Progenitor cell of endocrine pancreas (in vitro differentiated cells): ENCODE results near the gene SPON2. TPM values are rescaled to one million over a fixed set of nuclear protein-coding genes. Genes with fewer than 3 reads are reported as not detected.

Source experiments
- DNase-seq: peaks from one replicate; pipeline ENCODE4 v3.0.0; 2021; ENCODE audit warnings: low spot score; ENCODE audit not compliant: unreplicated experiment
- H3K27ac Mint-ChIP-seq: 2 replicates; pipeline ENCODE4 v1.8.0; 2021; ENCODE audit warnings: mild to moderate bottlenecking, moderate library complexity, mixed read lengths
- H3K27me3 Mint-ChIP-seq: 2 replicates; pipeline ENCODE4 v1.8.0; 2021; ENCODE audit warnings: mixed read lengths
- H3K36me3 Mint-ChIP-seq: 2 replicates; pipeline ENCODE4 v1.8.0; 2022; ENCODE audit warnings: mixed read lengths; ENCODE audit not compliant: insufficient read depth
- H3K4me1 Mint-ChIP-seq: 2 replicates; pipeline ENCODE4 v1.8.0; 2021; ENCODE audit warnings: low read depth, mixed read lengths
- H3K4me3 Mint-ChIP-seq: 2 replicates; pipeline ENCODE4 v1.8.0; 2021; ENCODE audit warnings: low read depth, mild to moderate bottlenecking, moderate library complexity, mixed read lengths
- H3K9me3 Mint-ChIP-seq: 2 replicates; pipeline ENCODE4 v1.8.0; 2021; ENCODE audit warnings: low read depth, mixed read lengths
- CTCF ChIP-seq: fragments of 200-600 bp; sonication (generic); IDR thresholded peaks from one replicate; pipeline ENCODE4 v1.5.0; 2021; ENCODE audit warnings: antibody characterized with exemption, mild to moderate bottlenecking; ENCODE audit not compliant: unreplicated experiment
- total RNA-seq: library from RNA; stranded (reverse); gene quantifications from 2 replicates; pipeline ENCODE4 v1.2.1, GENCODE V29; 2021

SPON2 gene
- total RNA-seq, 1 donor from 2014 or later = 2.2 TPM

GRCh38 chr4:1199556-1200331 is 27.4 kb upstream of the SPON2 start:
- no peak for TF ChIP-seq CTCF
- Mint-ChIP-seq H3K4me1 (no peaks in the 10 kb centered on the region), H3K27ac (no peak overlapping the region), H3K36me3 (peaks cover 1% of the 10 kb centered on the region), H3K27me3 (peaks cover 23% of the 10 kb centered on the region), H3K4me3 (no peak overlapping the region), H3K9me3 (no peaks in the 10 kb centered on the region)
- DNase-seq = no peak

- Mint-ChIP-seq H3K9me3 (no peaks in the 10 kb centered on the region), H3K36me3 (no peaks in the 10 kb centered on the region), H3K4me1 (no peaks in the 10 kb centered on the region), H3K27ac (no peak overlapping the region), H3K4me3 (no peak overlapping the region), H3K27me3 (peaks cover 23% of the 10 kb centered on the region)
- no peak for DNase-seq
- TF ChIP-seq CTCF = no peak
Measured at GRCh38 chr4:1198098-1198844, 25.9 kb upstream of the SPON2 start.

GRCh38 chr4:1196421-1197183 is 24.2 kb upstream of the SPON2 start:
- no peak overlapping the region for H3K4me3 Mint-ChIP-seq
- no peaks in the 10 kb centered on the region for H3K9me3 Mint-ChIP-seq
- TF ChIP-seq CTCF = no peak
- DNase-seq = no peak
- no peak overlapping the region for H3K27ac Mint-ChIP-seq
- H3K4me1 Mint-ChIP-seq = no peaks in the 10 kb centered on the region
- H3K27me3 Mint-ChIP-seq = peaks cover 18% of the 10 kb centered on the region
- H3K36me3 Mint-ChIP-seq = no peaks in the 10 kb centered on the region

- H3K27ac Mint-ChIP-seq = no peak overlapping the region
- TF ChIP-seq CTCF = no peak
- H3K4me3 Mint-ChIP-seq = no peak overlapping the region
- H3K4me1 Mint-ChIP-seq = no peaks in the 10 kb centered on the region
- no peak for DNase-seq
- no peaks in the 10 kb centered on the region for H3K36me3 Mint-ChIP-seq
- no peaks in the 10 kb centered on the region for H3K9me3 Mint-ChIP-seq
- H3K27me3 Mint-ChIP-seq = peaks cover 18% of the 10 kb centered on the region
Measured at GRCh38 chr4:1195891-1196401, 23.6 kb upstream of the SPON2 start.

- no peak for TF ChIP-seq CTCF
- Mint-ChIP-seq H3K4me1 (no peaks in the 10 kb centered on the region), H3K9me3 (no peaks in the 10 kb centered on the region), H3K36me3 (no peaks in the 10 kb centered on the region), H3K4me3 (no peak overlapping the region), H3K27me3 (peaks cover 18% of the 10 kb centered on the region), H3K27ac (no peak overlapping the region)
- DNase-seq = no peak
Measured at GRCh38 chr4:1195109-1195671, 22.8 kb upstream of the SPON2 start.
